Spleen (tissue), 11 donors: ENCODE results near the gene ROBO1. TPM values are rescaled to one million over a fixed set of nuclear protein-coding genes. Genes with fewer than 3 reads are reported as not detected.

ENCODE experiments used
- DNase-seq: peaks from one replicate; pipeline ENCODE4 v3.0.0-alpha.2; 2020
- H3K27ac ChIP-seq, 8 donors: fragments of 200-600 bp; sonication (generic) in 7 of 8; 1 replicate in 4 of 8; 2 replicates in 4 of 8; pipeline versions ENCODE4 v1.5.0 to v1.8.0; 2016 to 2021; ENCODE audit warnings: inconsistent platforms in 4 of 8, mild to moderate bottlenecking in 4 of 8, moderate library complexity in 1 of 8
- H3K27me3 ChIP-seq, 7 donors: fragments of 200-600 bp; sonication (generic) in 6 of 7; replicated peaks in 1 of 7; 1 replicate in 4 of 7; 2 replicates in 3 of 7; pipeline versions ENCODE4 v1.5.0 to v1.8.0; 2016 to 2021; ENCODE audit warnings: inconsistent platforms in 3 of 7, mild to moderate bottlenecking in 1 of 7
- H3K36me3 ChIP-seq, 6 donors: fragments of 200-600 bp; sonication (generic) in 5 of 6; 1 replicate in 4 of 6; 2 replicates in 2 of 6; pipeline versions ENCODE4 v1.5.0 to v1.8.0; 2016 to 2021; ENCODE audit warnings: inconsistent platforms in 2 of 6
- H3K4me1 ChIP-seq, 6 donors: fragments of 200-600 bp; sonication (generic) in 5 of 6; 1 replicate in 3 of 6; 2 replicates in 3 of 6; pipeline versions ENCODE4 v1.5.0 to v1.8.0; 2016 to 2021; ENCODE audit warnings: inconsistent platforms in 3 of 6
- H3K4me3 ChIP-seq, 8 donors: fragments of 200-600 bp; sonication (generic) in 7 of 8; 1 replicate in 4 of 8; 2 replicates in 4 of 8; pipeline versions ENCODE4 v1.5.0 to v1.8.0; 2016 to 2021; ENCODE audit warnings: inconsistent platforms in 4 of 8, mild to moderate bottlenecking in 4 of 8, moderate library complexity in 2 of 8
- H3K9me3 ChIP-seq, 8 donors: fragments of 200-600 bp; sonication (generic) in 7 of 8; 1 replicate in 4 of 8; 2 replicates in 4 of 8; pipeline versions ENCODE4 v1.5.0 to v1.8.0; 2016 to 2021; ENCODE audit warnings: inconsistent platforms in 4 of 8
- POLR2A ChIP-seq, 3 donors: fragments of 450-650 bp; IDR thresholded peaks; one replicate each; pipeline ENCODE4 v1.5.1; 2017; ENCODE audit warnings: antibody characterized with exemption in 3 of 3, mild to moderate bottlenecking in 1 of 3
- POLR2AphosphoS5 ChIP-seq, 3 donors: sonication (generic); formaldehyde crosslinking; IDR thresholded peaks; one replicate each; pipeline ENCODE4 v1.5.1; 2017; ENCODE audit warnings: antibody characterized with exemption in 3 of 3
- WGBS, 5 donors: extraction: QIAGEN DNeasy Blood & Tissue Kit in 3 of 5; methylation state at CpG; one replicate each; pipeline versions ENCODE4 v1.1.5 to v1.1.7; 2013 to 2018; 5-methylcytosine and 5-hydroxymethylcytosine counted together
- intact Hi-C: fragments of 100-400 bp; cut with DNase I; formaldehyde crosslinking; loops from one replicate; pipeline ENCODE4 v1.15.0; 2023; ENCODE audit warnings: low total_unique reads
- polyA plus RNA-seq, 3 donors: library from polyadenylated mRNA; stranded (reverse); fragments of 200-250 nt; gene quantifications; one replicate each; pipeline ENCODE4 v1.2.1, GENCODE V29; 2013
- total RNA-seq, 7 donors: library from RNA; depleted of rRNA in 3 of 7; stranded (reverse); fragments of >200 nt in 3 of 7; fragmentation: NEBNext Ultra II Directional in 4 of 7; extraction: Animal tissue kit (Norgen Biotek cat#: 25700) in 4 of 7; gene quantifications; one replicate each; pipeline versions ENCODE4 v1.1.0 to v1.2.1, GENCODE V29; 2016 to 2021
- TF ChIP-seq, protein P1 (sequence below), 11 experiments: fragments of 200-600 bp in 7 of 11; fragments of 450-650 bp in 4 of 11; sonication (generic) in 4 of 11; IDR thresholded peaks in 8 of 11; conservative IDR thresholded peaks in 3 of 11; 1 replicate in 7 of 11; 2 replicates in 4 of 11; pipeline versions ENCODE4 v1.4.0 to v1.8.0; 2016 to 2021; ENCODE audit warnings: antibody characterized with exemption in 11 of 11, inconsistent platforms in 4 of 11, mild to moderate bottlenecking in 1 of 11
- donor health status: healthy with polysubstance abuse.
- donor health status: DM: no; HTN: no; CAD: no; lungs with moderate emphysema.
- donor health status: DM: no; HTN: no; CAD: no.
- donor health status: Bipolar disorder and iron deficiency.
- donor health status: healthy.
- donor health status: DM: no; HTN: no; CAD: no.
- donor health status: DM: yes; HTN: yes; CAD: no.

The ROBO1 gene
- total and polyA plus RNA-seq, 10 donors, result 3.4 to 37.3 (median 26.0) TPM

DNA sequence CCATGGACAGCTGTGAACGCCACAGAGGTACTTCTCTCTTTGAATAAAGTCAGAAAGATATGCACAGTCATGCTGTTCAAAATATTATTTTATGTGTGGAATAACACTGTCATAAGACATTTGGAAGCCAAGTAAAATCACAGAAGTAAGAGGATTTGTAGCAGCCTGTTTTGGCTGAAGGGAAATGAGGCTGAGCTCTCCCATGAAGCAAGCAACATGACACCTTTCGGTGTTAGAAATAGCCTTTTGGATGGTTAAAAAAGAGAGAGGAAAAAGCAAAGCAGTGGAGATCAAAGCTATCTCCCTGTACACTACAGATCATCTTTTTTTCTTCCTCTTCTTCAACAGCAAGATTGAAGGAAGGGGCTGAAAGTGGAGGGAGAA, 755.3 kb downstream of the ROBO1 start:
- Histone ChIP-seq H3K27ac (no peak overlapping the region), H3K4me1 (peaks cover 0 to 8% (median 0%) of the 10 kb centered on the region in 6 donors), H3K27me3 (peaks cover 0 to under 1% (median 0%) of the 10 kb centered on the region in 7 donors), H3K9me3 (no peaks in the 10 kb centered on the region), H3K4me3 (no peak overlapping the region), H3K36me3 (no peaks in the 10 kb centered on the region)
- WGBS, 5 donors, result 58 to 66% (median 64%) methylated on average over 2 of the region's 2 CpGs
- TF ChIP-seq POLR2AphosphoS5 (IDR thresholded peaks at IDR 0.05), result no peak
- TF ChIP-seq, protein P1, sequence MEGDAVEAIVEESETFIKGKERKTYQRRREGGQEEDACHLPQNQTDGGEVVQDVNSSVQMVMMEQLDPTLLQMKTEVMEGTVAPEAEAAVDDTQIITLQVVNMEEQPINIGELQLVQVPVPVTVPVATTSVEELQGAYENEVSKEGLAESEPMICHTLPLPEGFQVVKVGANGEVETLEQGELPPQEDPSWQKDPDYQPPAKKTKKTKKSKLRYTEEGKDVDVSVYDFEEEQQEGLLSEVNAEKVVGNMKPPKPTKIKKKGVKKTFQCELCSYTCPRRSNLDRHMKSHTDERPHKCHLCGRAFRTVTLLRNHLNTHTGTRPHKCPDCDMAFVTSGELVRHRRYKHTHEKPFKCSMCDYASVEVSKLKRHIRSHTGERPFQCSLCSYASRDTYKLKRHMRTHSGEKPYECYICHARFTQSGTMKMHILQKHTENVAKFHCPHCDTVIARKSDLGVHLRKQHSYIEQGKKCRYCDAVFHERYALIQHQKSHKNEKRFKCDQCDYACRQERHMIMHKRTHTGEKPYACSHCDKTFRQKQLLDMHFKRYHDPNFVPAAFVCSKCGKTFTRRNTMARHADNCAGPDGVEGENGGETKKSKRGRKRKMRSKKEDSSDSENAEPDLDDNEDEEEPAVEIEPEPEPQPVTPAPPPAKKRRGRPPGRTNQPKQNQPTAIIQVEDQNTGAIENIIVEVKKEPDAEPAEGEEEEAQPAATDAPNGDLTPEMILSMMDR (IDR thresholded peaks at IDR 0.05 in 8 of 11, conservative IDR thresholded peaks at IDR 0.05 in 3 of 11), result no peak
- no peak for TF ChIP-seq POLR2A (IDR thresholded peaks at IDR 0.05)
- intact Hi-C loops, result no loop called here
- DNase-seq, result no peak

DNA sequence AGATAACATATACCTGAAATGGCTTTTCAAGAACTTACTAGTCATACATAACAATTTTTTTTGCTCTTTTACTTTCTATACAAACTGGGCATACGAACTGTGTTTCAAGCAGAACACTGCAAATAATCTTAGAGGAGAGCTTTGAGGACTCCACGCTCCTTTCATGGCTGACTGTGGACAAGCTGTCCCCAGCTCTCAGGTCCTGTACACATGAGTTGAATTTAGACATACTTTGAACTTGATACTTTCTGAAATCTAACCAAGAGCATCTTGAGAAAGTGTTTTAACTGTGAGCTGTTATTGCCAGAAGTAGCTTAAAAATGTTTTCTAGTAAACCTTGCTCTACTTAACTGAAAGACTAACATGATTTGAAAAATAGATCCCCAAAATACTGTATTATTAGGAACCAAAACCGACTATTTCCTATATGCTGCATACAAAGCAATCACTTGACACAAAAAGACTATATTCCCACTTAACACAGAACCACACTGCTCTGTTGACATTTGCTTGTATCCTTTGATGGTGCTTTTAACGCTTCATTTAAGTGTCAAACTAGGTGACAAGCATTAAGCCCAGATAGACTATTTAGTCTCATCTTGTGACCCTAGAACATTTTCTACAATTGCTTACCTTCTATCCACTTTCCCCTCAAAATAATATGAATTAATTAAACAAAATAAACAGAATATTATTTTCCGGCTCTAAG, 755.8 kb downstream of the ROBO1 start:
- intact Hi-C loops, result no loop called here
- no peaks in the 10 kb centered on the region for H3K36me3 ChIP-seq
- no peak overlapping the region for H3K4me3 ChIP-seq
- H3K4me1 ChIP-seq, result peaks cover 0 to 10% (median 0%) of the 10 kb centered on the region in 6 donors
- no peaks in the 10 kb centered on the region for H3K9me3 ChIP-seq
- WGBS, 5 donors, result 74 to 84% (median 80%) methylated on average over 5 of the region's 5 CpGs
- H3K27ac ChIP-seq, result no peak overlapping the region
- no peak for DNase-seq
- TF ChIP-seq POLR2A (IDR thresholded peaks at IDR 0.05) (no peak), POLR2AphosphoS5 (IDR thresholded peaks at IDR 0.05) (no peak)
- TF ChIP-seq, protein P1 (IDR thresholded peaks at IDR 0.05 in 8 of 11, conservative IDR thresholded peaks at IDR 0.05 in 3 of 11), result no peak
- no peaks in the 10 kb centered on the region for H3K27me3 ChIP-seq

DNA sequence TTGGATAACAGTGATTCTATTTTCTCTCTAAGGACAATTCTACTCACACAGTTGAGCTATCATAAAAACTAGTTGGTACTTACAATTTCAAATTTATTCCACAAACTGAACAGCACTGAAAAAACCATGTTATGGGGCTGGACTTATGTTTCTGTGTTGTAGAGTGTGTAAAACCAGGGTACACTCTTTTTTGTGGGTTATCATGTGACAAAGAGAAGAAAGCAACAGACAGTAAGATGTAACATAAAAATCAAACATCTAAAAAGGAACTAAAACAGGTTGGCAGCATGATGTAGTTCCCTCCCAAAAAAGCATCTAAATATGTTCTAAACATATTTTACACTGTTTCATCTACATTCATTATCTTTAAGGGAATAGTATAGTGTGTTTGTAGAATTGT, 757.9 kb downstream of the ROBO1 start:
- H3K4me1 ChIP-seq, result peaks cover 0 to 12% (median 0%) of the 10 kb centered on the region in 6 donors
- intact Hi-C loops, result no loop called here
- no peaks in the 10 kb centered on the region for H3K9me3 ChIP-seq
- H3K27me3 ChIP-seq, result no peaks in the 10 kb centered on the region
- no peak for DNase-seq
- H3K36me3 ChIP-seq, result no peaks in the 10 kb centered on the region
- TF ChIP-seq POLR2AphosphoS5 (IDR thresholded peaks at IDR 0.05) (no peak), POLR2A (IDR thresholded peaks at IDR 0.05) (no peak)
- TF ChIP-seq, protein P1 (IDR thresholded peaks at IDR 0.05 in 8 of 11, conservative IDR thresholded peaks at IDR 0.05 in 3 of 11), result no peak
- H3K27ac ChIP-seq, result no peak overlapping the region
- no peak overlapping the region for H3K4me3 ChIP-seq

DNA sequence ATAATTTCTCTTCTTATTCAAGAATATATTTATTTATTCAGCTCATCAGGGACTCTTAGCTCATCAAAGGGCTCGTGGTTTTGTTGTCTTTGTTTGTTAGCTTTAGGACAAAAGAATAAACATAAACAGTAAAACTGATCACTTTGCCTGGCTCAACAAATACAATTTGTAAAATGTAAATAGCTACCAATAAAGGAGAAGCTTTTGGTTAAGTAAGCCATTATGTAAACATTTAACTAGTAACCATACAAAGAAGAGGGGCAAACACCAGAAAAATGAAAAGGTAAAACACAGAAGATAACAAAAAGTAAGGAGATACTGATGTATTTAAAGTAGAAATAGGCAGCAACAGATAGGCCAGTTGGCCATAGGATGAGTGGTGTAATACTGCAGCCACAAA, 761.7 kb downstream of the ROBO1 start:
- 62 to 87% (median 71%) methylated on average over 1 of the region's 1 CpG for WGBS, 5 donors
- Histone ChIP-seq H3K9me3 (no peaks in the 10 kb centered on the region), H3K4me1 (peaks cover 0 to 4% (median 0%) of the 10 kb centered on the region in 6 donors), H3K27ac (no peak overlapping the region), H3K27me3 (no peaks in the 10 kb centered on the region), H3K4me3 (no peak overlapping the region), H3K36me3 (no peaks in the 10 kb centered on the region)
- no peak for TF ChIP-seq POLR2A (IDR thresholded peaks at IDR 0.05)
- TF ChIP-seq, protein P1 (IDR thresholded peaks at IDR 0.05 in 8 of 11, conservative IDR thresholded peaks at IDR 0.05 in 3 of 11), result no peak
- no peak for TF ChIP-seq POLR2AphosphoS5 (IDR thresholded peaks at IDR 0.05)
- intact Hi-C loops, result no loop called here
- no peak for DNase-seq
